Measurements from ENCODE around the gene ANO3. TPM values are rescaled to one million over a fixed set of nuclear protein-coding genes. Genes with fewer than 3 reads are reported as not detected.

ANO3 gene
- total RNA-seq, 1 experiment from 2014 or later, result not detected

- DNase-seq, result peak; percentile 22 to 68
- Histone ChIP-seq H3K27me3 (ENCODE audit: insufficient read depth, low read depth) (no peaks in the 10 kb centered on the region), H3K79me2 (ENCODE audit: low read depth) (no peaks in the 10 kb centered on the region), H4K20me1 (ENCODE audit: insufficient read depth) (no peaks in the 10 kb centered on the region; the same call in 1 of the 2 replicates), H3K4me1 (replicated peaks; ENCODE audit: insufficient read depth) (peaks cover 12% of the 10 kb centered on the region), H3K9me2 (ENCODE audit: insufficient read depth) (no peaks in the 10 kb centered on the region), H3K36me3 (ENCODE audit: low read depth) (no peaks in the 10 kb centered on the region), H3F3A (ENCODE audit: insufficient read depth, low read depth) (no peaks in the 10 kb centered on the region), H3K4me3 (no peak overlapping the region), H3K27ac (peak overlapping the region; percentile 55), H3K9me3 (ENCODE audit: insufficient read depth, low read depth) (no peaks in the 10 kb centered on the region), H3K4me2 (peak overlapping the region; percentile 51), H2AFZ (no peak overlapping the region)
- ChIA-PET CTCF (no interaction called here), POLR2A (ENCODE audit: unreplicated experiment) (no interaction called here)
- no peak for TF ChIP-seq EZH2 (IDR thresholded peaks at IDR 0.05; ENCODE audit: low read depth)
- TF ChIP-seq CTCF (conservative IDR thresholded peaks at IDR 0.05), result no peak
- intact Hi-C loops (cut with micrococcal nuclease; ENCODE audit: unreplicated experiment), result loop anchor here (1.0 to 2.0 kb wide), 3 partner anchors 28 to 121 kb away; no protein-coding TSS in a partner anchor
- BruUV-seq (replicated peaks), result no TSS peak
Measured at GRCh38 chr11:26556582-26556981, 224.7 kb downstream of the ANO3 start.

- POLR2A ChIA-PET (ENCODE audit: unreplicated experiment), result no interaction called here
- DNase-seq, result no peak
Measured at GRCh38 chr11:26557666-26558065, 225.7 kb downstream of the ANO3 start.

GRCh38 chr11:26558190-26558589 lies 226.3 kb downstream of the ANO3 start:
- no peak for DNase-seq
- Histone ChIP-seq H3F3A (ENCODE audit: insufficient read depth, low read depth) (no peaks in the 10 kb centered on the region), H3K9me3 (ENCODE audit: insufficient read depth, low read depth) (0 out of 2 replicates have a peak, but pooled peaks cover 5% of the 10 kb centered on the region), H4K20me1 (ENCODE audit: insufficient read depth) (no peaks in the 10 kb centered on the region; the same call in 1 of the 2 replicates), H2AFZ (no peak overlapping the region), H3K27me3 (ENCODE audit: insufficient read depth, low read depth) (no peaks in the 10 kb centered on the region), H3K9me2 (ENCODE audit: insufficient read depth) (no peaks in the 10 kb centered on the region), H3K4me3 (no peak overlapping the region), H3K79me2 (ENCODE audit: low read depth) (no peaks in the 10 kb centered on the region), H3K4me1 (replicated peaks; ENCODE audit: insufficient read depth) (peaks cover 12% of the 10 kb centered on the region), H3K27ac (no peak overlapping the region), H3K4me2 (no peak overlapping the region), H3K36me3 (ENCODE audit: low read depth) (no peaks in the 10 kb centered on the region)
- no peak for TF ChIP-seq EZH2 (IDR thresholded peaks at IDR 0.05; ENCODE audit: low read depth)
- TF ChIP-seq CTCF (conservative IDR thresholded peaks at IDR 0.05), result no peak
- intact Hi-C loops (cut with micrococcal nuclease; ENCODE audit: unreplicated experiment), result no loop called here
- POLR2A ChIA-PET (ENCODE audit: unreplicated experiment), result no interaction called here
- CTCF ChIA-PET, result no interaction called here
- no TSS peak for BruUV-seq (replicated peaks)

More at GRCh38 chr11:26557666-26558065, 225.7 kb downstream of the ANO3 start:
- no peaks in the 10 kb centered on the region for H3K36me3 ChIP-seq (ENCODE audit: low read depth)
- no peaks in the 10 kb centered on the region; the same call in 1 of the 2 replicates for H4K20me1 ChIP-seq (ENCODE audit: insufficient read depth)
- intact Hi-C loops (cut with micrococcal nuclease; ENCODE audit: unreplicated experiment), result loop anchor here (2.0 kb wide), 1 partner anchor 27 kb away; no protein-coding TSS in a partner anchor
- H3K79me2 ChIP-seq (ENCODE audit: low read depth), result no peaks in the 10 kb centered on the region
- TF ChIP-seq EZH2 (IDR thresholded peaks at IDR 0.05; ENCODE audit: low read depth), result no peak
- TF ChIP-seq CTCF (conservative IDR thresholded peaks at IDR 0.05), result no peak
- no peak overlapping the region for H3K4me2 ChIP-seq
- H3K27ac ChIP-seq, result no peak overlapping the region
- 0 out of 2 replicates have a peak, but pooled peaks cover 3% of the 10 kb centered on the region for H3K9me3 ChIP-seq (ENCODE audit: insufficient read depth, low read depth)
- H3K9me2 ChIP-seq (ENCODE audit: insufficient read depth), result no peaks in the 10 kb centered on the region
- no peaks in the 10 kb centered on the region for H3K27me3 ChIP-seq (ENCODE audit: insufficient read depth, low read depth)
- H3K4me1 ChIP-seq (replicated peaks; ENCODE audit: insufficient read depth), result peaks cover 12% of the 10 kb centered on the region
- CTCF ChIA-PET, result no interaction called here
- no TSS peak for BruUV-seq (replicated peaks)
- no peak overlapping the region for H3K4me3 ChIP-seq
- H3F3A ChIP-seq (ENCODE audit: insufficient read depth, low read depth), result no peaks in the 10 kb centered on the region
- no peak overlapping the region for H2AFZ ChIP-seq

Data from PC-9 (cell line).